Liver (tissue), 9 donors: ENCODE measurements around the gene METRN. TPM values are rescaled to one million over a fixed set of nuclear protein-coding genes. Genes with fewer than 3 reads are reported as not detected.

ENCODE experiments used
- DNase-seq: peaks from one replicate; pipeline ENCODE4 v3.0.0-alpha.2; 2017; ENCODE audit warnings: low spot score
- H3K27ac ChIP-seq, 2 donors: one replicate each; pipeline ENCODE4 v1.7.0; 2013; ENCODE audit warnings: inconsistent platforms in 2 of 2, low read length in 2 of 2, control low read depth in 1 of 2, low read depth in 1 of 2, mild to moderate bottlenecking in 1 of 2
- H3K27me3 ChIP-seq, 4 donors: one replicate each; pipeline versions ENCODE4 v1.6.1 to v1.7.0; 2013; ENCODE audit warnings: low read length in 3 of 4, inconsistent platforms in 1 of 4, mild to moderate bottlenecking in 1 of 4, moderate library complexity in 1 of 4; ENCODE audit not compliant: control insufficient read depth in 4 of 4, insufficient read depth in 4 of 4
- H3K36me3 ChIP-seq, 4 donors: one replicate each; pipeline versions ENCODE4 v1.6.1 to v1.7.0; 2013; ENCODE audit warnings: low read length in 3 of 4, mild to moderate bottlenecking in 3 of 4, low read depth in 1 of 4, moderate library complexity in 1 of 4; ENCODE audit not compliant: control insufficient read depth in 4 of 4, insufficient read depth in 3 of 4
- H3K4me1 ChIP-seq, 4 donors: one replicate each; pipeline versions ENCODE4 v1.6.1 to v1.7.0; 2013; ENCODE audit warnings: low read length in 3 of 4, mild to moderate bottlenecking in 3 of 4, moderate library complexity in 1 of 4; ENCODE audit not compliant: control insufficient read depth in 4 of 4, insufficient read depth in 4 of 4
- H3K4me3 ChIP-seq, 3 donors: one replicate each; pipeline versions ENCODE4 v1.6.1 to v1.7.0; 2013; ENCODE audit warnings: low read length in 3 of 3, control low read depth in 1 of 3, low read depth in 1 of 3, mild to moderate bottlenecking in 1 of 3
- H3K9ac ChIP-seq, 2 donors: one replicate each; pipeline ENCODE4 v1.7.0; 2013; ENCODE audit warnings: low read length in 2 of 2, mild to moderate bottlenecking in 2 of 2, moderate library complexity in 2 of 2, control low read depth in 1 of 2, low read depth in 1 of 2
- H3K9me3 ChIP-seq, 4 donors: one replicate each; pipeline versions ENCODE4 v1.6.1 to v1.7.0; 2013; ENCODE audit warnings: low read length in 3 of 4; ENCODE audit not compliant: control insufficient read depth in 4 of 4
- EGR1 ChIP-seq, 2 donors: IDR thresholded peaks; 2 replicates each; pipeline ENCODE4 v1.6.1; 2016 to 2018; ENCODE audit warnings: antibody characterized with exemption in 2 of 2, low read depth in 2 of 2
- FOXA1 ChIP-seq: IDR thresholded peaks from 2 replicates; pipeline ENCODE4 v1.6.1; 2016; ENCODE audit warnings: antibody characterized with exemption
- GABPA ChIP-seq, 2 donors: IDR thresholded peaks in 1 of 2; conservative IDR thresholded peaks in 1 of 2; 2 replicates each; pipeline ENCODE4 v1.6.1; 2016; ENCODE audit warnings: antibody characterized with exemption in 2 of 2, mild to moderate bottlenecking in 1 of 2, moderate library complexity in 1 of 2
- HNF4A ChIP-seq, 2 donors: conservative IDR thresholded peaks; 2 replicates each; pipeline ENCODE4 v1.6.1; 2016; ENCODE audit warnings: antibody characterized with exemption in 2 of 2, mild to moderate bottlenecking in 2 of 2
- HNF4G ChIP-seq: IDR thresholded peaks from 2 replicates; pipeline ENCODE4 v1.6.1; 2016; ENCODE audit warnings: antibody characterized with exemption
- JUND ChIP-seq, 2 donors: IDR thresholded peaks; 2 replicates each; pipeline ENCODE4 v1.6.1; 2016; ENCODE audit warnings: antibody characterized with exemption in 2 of 2
- RAD21 ChIP-seq, 2 donors: IDR thresholded peaks; 2 replicates each; pipeline ENCODE4 v1.6.1; 2016; ENCODE audit warnings: antibody characterized with exemption in 2 of 2, mild to moderate bottlenecking in 2 of 2
- RXRA ChIP-seq, 2 donors: IDR thresholded peaks; 2 replicates each; pipeline ENCODE4 v1.6.1; 2017 to 2018; ENCODE audit warnings: antibody characterized with exemption in 2 of 2, mild to moderate bottlenecking in 1 of 2
- SP1 ChIP-seq: IDR thresholded peaks from 2 replicates; pipeline ENCODE4 v1.6.1; 2018; ENCODE audit warnings: antibody characterized with exemption, mild to moderate bottlenecking
- TAF1 ChIP-seq: conservative IDR thresholded peaks from 2 replicates; pipeline ENCODE4 v1.6.1; 2016; ENCODE audit warnings: antibody characterized with exemption, mild to moderate bottlenecking
- YY1 ChIP-seq: IDR thresholded peaks from 2 replicates; pipeline ENCODE4 v1.6.1; 2016; ENCODE audit warnings: antibody characterized with exemption, mild to moderate bottlenecking
- WGBS: extraction: QIAGEN DNeasy Blood & Tissue Kit; methylation state at CpG from one replicate; pipeline ENCODE4 v1.1.7; 2013; 5-methylcytosine and 5-hydroxymethylcytosine counted together
- polyA plus RNA-seq, 2 donors: library from polyadenylated mRNA; stranded (reverse) in 1 of 2; unstranded in 1 of 2; fragments of 200-250 nt in 1 of 2; fragments of >200 nt in 1 of 2; fragmentation: Nextera tagmentation in 1 of 2; extraction: Ambion mirVana in 1 of 2; gene quantifications; one replicate each; pipeline versions ENCODE4 v1.2.1 to v1.2.3, GENCODE V29; 2013 to 2015
- total RNA-seq, 2 donors: library from RNA; depleted of rRNA; stranded (reverse); fragments of >200 nt; gene quantifications; one replicate each; pipeline ENCODE4 v1.2.3, GENCODE V29; 2014
- TF ChIP-seq, protein P1 (sequence below): IDR thresholded peaks from 2 replicates; pipeline ENCODE4 v1.6.1; 2016; ENCODE audit warnings: antibody characterized with exemption
- TF ChIP-seq, protein P2 (sequence below): IDR thresholded peaks from 2 replicates; pipeline ENCODE4 v1.6.1; 2016; ENCODE audit warnings: antibody characterized with exemption
- TF ChIP-seq, protein P3 (sequence below): IDR thresholded peaks from 2 replicates; pipeline ENCODE4 v1.6.1; 2016; ENCODE audit warnings: antibody characterized with exemption
- TF ChIP-seq, protein P4 (sequence below): IDR thresholded peaks from 2 replicates; pipeline ENCODE4 v1.6.1; 2016; ENCODE audit warnings: antibody characterized with exemption, mild to moderate bottlenecking
- TF ChIP-seq, protein P5 (sequence below): fragments of 150-350 bp; IDR thresholded peaks from 2 replicates; pipeline ENCODE4 v1.5.1; 2017; ENCODE audit warnings: improper control_type of control experiment, low read depth, low read length; ENCODE audit not compliant: missing input control
- donor health status: healthy.
- donor health status: healthy.
- donor health status: healthy.
- donor health status: healthy.
- donor health status: healthy.

Gene METRN
- total and polyA plus RNA-seq, 4 donors: 4.6 to 22.9 (median 7.1) TPM

DNA sequence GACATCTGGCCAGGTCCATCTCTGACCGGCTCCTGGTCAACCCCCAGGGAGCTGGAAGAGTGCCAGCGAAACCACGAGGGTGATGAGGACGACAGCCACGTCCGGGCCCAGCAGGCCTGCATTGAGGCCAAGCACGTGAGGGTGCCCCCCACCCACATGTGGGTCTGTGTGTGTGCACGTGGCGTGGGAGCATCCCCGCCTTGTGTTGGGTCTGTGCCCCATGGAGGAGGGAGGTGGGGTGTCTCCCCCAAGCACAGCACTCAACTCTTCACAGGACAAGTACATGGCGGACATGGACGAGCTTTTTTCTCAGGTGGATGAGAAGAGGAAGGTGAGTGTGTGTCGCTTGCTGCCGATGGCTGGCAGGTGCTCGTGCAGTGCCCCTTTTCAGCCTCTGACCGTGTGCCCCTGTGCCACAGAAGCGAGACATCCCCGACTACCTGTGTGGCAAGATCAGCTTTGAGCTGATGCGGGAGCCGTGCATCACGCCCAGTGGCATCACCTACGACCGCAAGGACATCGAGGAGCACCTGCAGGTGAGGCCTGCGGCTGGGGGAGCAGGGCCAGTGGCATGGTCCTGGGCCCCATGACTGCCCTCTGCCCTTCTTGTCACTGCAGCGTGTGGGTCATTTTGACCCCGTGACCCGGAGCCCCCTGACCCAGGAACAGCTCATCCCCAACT is 33.0 kb upstream of the METRN start (continued):
- TF ChIP-seq EGR1 (IDR thresholded peaks at IDR 0.05; ENCODE audit: low read depth in 2 of 2): no peak
- TF ChIP-seq YY1: no peak
- TF ChIP-seq FOXA1: no peak
- no peak for TF ChIP-seq SP1

DNA sequence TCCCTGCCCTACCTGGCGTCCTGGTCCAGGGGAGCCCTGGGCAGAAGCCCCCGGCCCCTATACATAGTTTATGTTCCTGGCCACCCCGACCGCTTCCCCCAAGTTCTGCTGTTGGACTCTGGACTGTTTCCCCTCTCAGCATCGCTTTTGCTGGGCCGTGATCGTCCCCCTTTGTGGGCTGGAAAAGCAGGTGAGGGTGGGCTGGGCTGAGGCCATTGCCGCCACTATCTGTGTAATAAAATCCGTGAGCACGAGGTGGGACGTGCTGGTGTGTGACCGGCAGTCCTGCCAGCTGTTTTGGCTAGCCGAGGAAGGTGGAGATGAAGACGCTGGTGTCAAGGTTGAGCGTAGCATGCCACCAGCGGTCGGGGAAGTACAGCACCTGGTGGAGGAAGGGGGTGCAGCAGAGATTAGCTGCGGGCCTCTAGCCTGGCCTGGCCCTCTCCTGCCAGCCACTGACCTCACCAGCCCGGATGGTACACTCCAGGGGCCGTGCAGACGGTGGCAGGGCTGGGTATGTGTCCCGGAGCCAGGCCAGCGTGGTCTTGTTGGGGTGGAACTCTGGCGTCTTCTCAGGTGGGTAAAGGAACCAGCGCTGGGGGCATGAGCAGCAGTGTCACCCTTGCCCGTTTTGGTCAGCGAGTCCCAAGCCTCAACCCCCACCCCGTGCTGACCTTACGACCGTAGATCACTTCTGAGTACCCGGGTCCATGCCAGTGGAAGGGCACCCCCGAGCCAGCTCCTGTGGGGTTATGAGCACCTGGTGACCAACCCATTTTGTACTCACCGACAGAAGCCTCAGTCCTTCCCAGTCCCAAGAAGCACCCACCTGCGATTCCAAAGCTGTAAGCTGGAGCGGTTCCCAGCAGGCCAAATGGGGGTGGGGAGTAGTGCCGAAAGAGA is 32.2 kb upstream of the METRN start:
- Histone ChIP-seq H3K4me3 (peak overlapping the region in 2 of 3 donors; percentile 57 to 85), H3K4me1 (peaks cover 25 to 57% (median 46%) of the 10 kb centered on the region in 4 donors), H3K27me3 (no peaks in the 10 kb centered on the region), H3K27ac (no peak overlapping the region), H3K36me3 (peaks cover 8 to 21% (median 12%) of the 10 kb centered on the region in 4 donors), H3K9ac (no peak overlapping the region), H3K9me3 (no peaks in the 10 kb centered on the region)
- no peak for DNase-seq
- TF ChIP-seq, protein P1, sequence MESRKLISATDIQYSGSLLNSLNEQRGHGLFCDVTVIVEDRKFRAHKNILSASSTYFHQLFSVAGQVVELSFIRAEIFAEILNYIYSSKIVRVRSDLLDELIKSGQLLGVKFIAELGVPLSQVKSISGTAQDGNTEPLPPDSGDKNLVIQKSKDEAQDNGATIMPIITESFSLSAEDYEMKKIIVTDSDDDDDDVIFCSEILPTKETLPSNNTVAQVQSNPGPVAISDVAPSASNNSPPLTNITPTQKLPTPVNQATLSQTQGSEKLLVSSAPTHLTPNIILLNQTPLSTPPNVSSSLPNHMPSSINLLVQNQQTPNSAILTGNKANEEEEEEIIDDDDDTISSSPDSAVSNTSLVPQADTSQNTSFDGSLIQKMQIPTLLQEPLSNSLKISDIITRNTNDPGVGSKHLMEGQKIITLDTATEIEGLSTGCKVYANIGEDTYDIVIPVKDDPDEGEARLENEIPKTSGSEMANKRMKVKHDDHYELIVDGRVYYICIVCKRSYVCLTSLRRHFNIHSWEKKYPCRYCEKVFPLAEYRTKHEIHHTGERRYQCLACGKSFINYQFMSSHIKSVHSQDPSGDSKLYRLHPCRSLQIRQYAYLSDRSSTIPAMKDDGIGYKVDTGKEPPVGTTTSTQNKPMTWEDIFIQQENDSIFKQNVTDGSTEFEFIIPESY: no peak
- TF ChIP-seq, protein P2, sequence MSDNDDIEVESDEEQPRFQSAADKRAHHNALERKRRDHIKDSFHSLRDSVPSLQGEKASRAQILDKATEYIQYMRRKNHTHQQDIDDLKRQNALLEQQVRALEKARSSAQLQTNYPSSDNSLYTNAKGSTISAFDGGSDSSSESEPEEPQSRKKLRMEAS: no peak
- TF ChIP-seq GABPA (IDR thresholded peaks at IDR 0.05 in 1 of 2, conservative IDR thresholded peaks at IDR 0.05 in 1 of 2) (no peak), FOXA1 (no peak), HNF4A (conservative IDR thresholded peaks at IDR 0.05) (no peak), RAD21 (IDR thresholded peaks at IDR 0.05) (no peak), TAF1 (no peak)
- TF ChIP-seq, protein P3, sequence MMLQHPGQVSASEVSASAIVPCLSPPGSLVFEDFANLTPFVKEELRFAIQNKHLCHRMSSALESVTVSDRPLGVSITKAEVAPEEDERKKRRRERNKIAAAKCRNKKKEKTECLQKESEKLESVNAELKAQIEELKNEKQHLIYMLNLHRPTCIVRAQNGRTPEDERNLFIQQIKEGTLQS: no peak
- 83% methylated on average over 36 of the region's 36 CpGs for WGBS

DNA sequence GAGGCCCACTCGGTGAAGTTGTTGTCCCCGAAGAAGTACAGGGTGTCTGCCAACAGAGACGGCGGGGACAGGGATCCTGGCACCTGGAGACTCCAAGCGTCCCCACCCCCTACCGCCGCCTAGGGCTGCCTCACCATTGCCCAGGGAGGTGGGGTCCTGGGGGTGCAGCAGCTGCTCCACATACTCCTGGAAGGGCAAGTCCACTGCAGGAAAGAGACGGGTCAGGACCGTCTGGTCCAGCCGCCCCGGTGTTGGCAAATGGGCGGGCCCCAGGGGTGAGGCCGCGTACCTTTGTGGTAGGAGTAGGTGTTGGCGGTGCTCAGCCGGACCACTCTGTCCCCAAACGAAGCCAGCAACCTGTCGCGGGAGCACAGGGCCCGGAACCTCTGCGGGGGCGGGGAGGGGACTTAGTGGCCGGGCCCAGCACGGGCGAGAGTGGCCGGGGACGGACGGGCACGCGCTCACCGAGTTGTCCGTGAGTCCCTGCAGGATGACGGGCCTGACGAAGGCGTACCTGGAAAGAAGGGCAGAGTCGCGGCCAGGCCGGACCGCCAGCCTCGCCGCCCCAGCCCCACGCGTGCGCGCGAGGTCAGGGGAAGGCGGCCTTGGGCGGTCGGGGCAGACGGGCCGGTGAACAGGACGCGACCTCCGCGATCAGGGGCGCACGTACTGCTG is 31.4 kb upstream of the METRN start:
- no peak overlapping the region for H3K9ac ChIP-seq
- H3K9me3 ChIP-seq: no peaks in the 10 kb centered on the region
- DNase-seq: no peak
- peak overlapping the region in 1 of 2 donors; percentile 60 for H3K27ac ChIP-seq
- H3K4me3 ChIP-seq: peak overlapping the region; percentile 57 to 85 (median 61)
- H3K4me1 ChIP-seq: peaks cover 25 to 58% (median 46%) of the 10 kb centered on the region in 4 donors
- H3K27me3 ChIP-seq: no peaks in the 10 kb centered on the region
- TF ChIP-seq, protein P2: no peak
- TF ChIP-seq, protein P1: no peak
- TF ChIP-seq HNF4G (no peak), RXRA (IDR thresholded peaks at IDR 0.05) (no peak), HNF4A (conservative IDR thresholded peaks at IDR 0.05) (no peak), RAD21 (IDR thresholded peaks at IDR 0.05) (no peak), TAF1 (no peak), JUND (IDR thresholded peaks at IDR 0.05) (no peak), SP1 (no peak)
- TF ChIP-seq, protein P4, sequence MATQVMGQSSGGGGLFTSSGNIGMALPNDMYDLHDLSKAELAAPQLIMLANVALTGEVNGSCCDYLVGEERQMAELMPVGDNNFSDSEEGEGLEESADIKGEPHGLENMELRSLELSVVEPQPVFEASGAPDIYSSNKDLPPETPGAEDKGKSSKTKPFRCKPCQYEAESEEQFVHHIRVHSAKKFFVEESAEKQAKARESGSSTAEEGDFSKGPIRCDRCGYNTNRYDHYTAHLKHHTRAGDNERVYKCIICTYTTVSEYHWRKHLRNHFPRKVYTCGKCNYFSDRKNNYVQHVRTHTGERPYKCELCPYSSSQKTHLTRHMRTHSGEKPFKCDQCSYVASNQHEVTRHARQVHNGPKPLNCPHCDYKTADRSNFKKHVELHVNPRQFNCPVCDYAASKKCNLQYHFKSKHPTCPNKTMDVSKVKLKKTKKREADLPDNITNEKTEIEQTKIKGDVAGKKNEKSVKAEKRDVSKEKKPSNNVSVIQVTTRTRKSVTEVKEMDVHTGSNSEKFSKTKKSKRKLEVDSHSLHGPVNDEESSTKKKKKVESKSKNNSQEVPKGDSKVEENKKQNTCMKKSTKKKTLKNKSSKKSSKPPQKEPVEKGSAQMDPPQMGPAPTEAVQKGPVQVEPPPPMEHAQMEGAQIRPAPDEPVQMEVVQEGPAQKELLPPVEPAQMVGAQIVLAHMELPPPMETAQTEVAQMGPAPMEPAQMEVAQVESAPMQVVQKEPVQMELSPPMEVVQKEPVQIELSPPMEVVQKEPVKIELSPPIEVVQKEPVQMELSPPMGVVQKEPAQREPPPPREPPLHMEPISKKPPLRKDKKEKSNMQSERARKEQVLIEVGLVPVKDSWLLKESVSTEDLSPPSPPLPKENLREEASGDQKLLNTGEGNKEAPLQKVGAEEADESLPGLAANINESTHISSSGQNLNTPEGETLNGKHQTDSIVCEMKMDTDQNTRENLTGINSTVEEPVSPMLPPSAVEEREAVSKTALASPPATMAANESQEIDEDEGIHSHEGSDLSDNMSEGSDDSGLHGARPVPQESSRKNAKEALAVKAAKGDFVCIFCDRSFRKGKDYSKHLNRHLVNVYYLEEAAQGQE: no peak
- TF ChIP-seq, protein P5, sequence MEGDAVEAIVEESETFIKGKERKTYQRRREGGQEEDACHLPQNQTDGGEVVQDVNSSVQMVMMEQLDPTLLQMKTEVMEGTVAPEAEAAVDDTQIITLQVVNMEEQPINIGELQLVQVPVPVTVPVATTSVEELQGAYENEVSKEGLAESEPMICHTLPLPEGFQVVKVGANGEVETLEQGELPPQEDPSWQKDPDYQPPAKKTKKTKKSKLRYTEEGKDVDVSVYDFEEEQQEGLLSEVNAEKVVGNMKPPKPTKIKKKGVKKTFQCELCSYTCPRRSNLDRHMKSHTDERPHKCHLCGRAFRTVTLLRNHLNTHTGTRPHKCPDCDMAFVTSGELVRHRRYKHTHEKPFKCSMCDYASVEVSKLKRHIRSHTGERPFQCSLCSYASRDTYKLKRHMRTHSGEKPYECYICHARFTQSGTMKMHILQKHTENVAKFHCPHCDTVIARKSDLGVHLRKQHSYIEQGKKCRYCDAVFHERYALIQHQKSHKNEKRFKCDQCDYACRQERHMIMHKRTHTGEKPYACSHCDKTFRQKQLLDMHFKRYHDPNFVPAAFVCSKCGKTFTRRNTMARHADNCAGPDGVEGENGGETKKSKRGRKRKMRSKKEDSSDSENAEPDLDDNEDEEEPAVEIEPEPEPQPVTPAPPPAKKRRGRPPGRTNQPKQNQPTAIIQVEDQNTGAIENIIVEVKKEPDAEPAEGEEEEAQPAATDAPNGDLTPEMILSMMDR: no peak
- WGBS: 10% methylated on average over 57 of the region's 57 CpGs
- H3K36me3 ChIP-seq: peaks cover 8 to 21% (median 12%) of the 10 kb centered on the region in 4 donors
